Caco-2 (cell line): ENCODE measurements around the gene EEIG1. TPM values are rescaled to one million over a fixed set of nuclear protein-coding genes. Genes with fewer than 3 reads are reported as not detected.

Source experiments
- BruUV-seq: library from RNA; stranded (reverse); fragments of 400-500 nt; replicated peaks from 2 replicates; lab custom pipeline; 2021; lab: Mats Ljungman, UMichigan
- CTCF ChIA-PET: fragments of 300-600 bp; sonication (Branson Sonifier 250); formaldehyde crosslinking; loops from one replicate; lab custom pipeline; 2022; ENCODE audit warnings: antibody characterized with exemption; lab: Charles Lee
- POLR2A ChIA-PET: fragments of 300-600 bp; sonication (Branson Sonifier 250); formaldehyde crosslinking; loops from one replicate; lab custom pipeline; 2022; ENCODE audit warnings: antibody characterized with exemption; lab: Charles Lee
- DNase-seq, 2 experiments: peaks; one replicate each; pipeline versions ENCODE4 v3.0.0 to v3.0.0-alpha.2; 2020 to 2022
- H3K27me3 ChIP-seq: replicated peaks from 2 replicates; pipeline ENCODE4 v1.6.0; 2011; ENCODE audit warnings: low read length; ENCODE audit not compliant: control insufficient read depth, insufficient read depth
- H3K36me3 ChIP-seq: 2 replicates; pipeline ENCODE4 v1.5.1; 2011; ENCODE audit warnings: low read length; ENCODE audit not compliant: control insufficient read depth, insufficient read depth
- H3K4me1 ChIP-seq: fragments of 250-450 bp; sonication (Bioruptor Pico); 2 replicates; pipeline ENCODE4 v1.5.1; 2020; ENCODE audit warnings: mild to moderate bottlenecking
- H3K4me3 ChIP-seq: 2 replicates; pipeline ENCODE4 v1.5.1; 2011; ENCODE audit warnings: low read depth, mild to moderate bottlenecking, control low read depth, low read length
- H3K9me3 ChIP-seq: fragments of 250-450 bp; sonication (Bioruptor Pico); 2 replicates; pipeline ENCODE4 v1.5.1; 2020; ENCODE audit warnings: mild to moderate bottlenecking, moderate library complexity
- H3K27ac Mint-ChIP-seq: one replicate; pipeline ENCODE4 v1.8.0; 2022; ENCODE audit warnings: mixed read lengths; ENCODE audit not compliant: unreplicated experiment
- H3K27me3 Mint-ChIP-seq: one replicate; pipeline ENCODE4 v1.8.0; 2022; ENCODE audit warnings: mixed read lengths; ENCODE audit not compliant: insufficient read depth, unreplicated experiment
- H3K36me3 Mint-ChIP-seq: one replicate; pipeline ENCODE4 v1.8.0; 2022; ENCODE audit warnings: mild to moderate bottlenecking, mixed read lengths; ENCODE audit not compliant: insufficient read depth, unreplicated experiment
- H3K4me1 Mint-ChIP-seq: one replicate; pipeline ENCODE4 v1.8.0; 2022; ENCODE audit warnings: low read depth, mixed read lengths; ENCODE audit not compliant: unreplicated experiment
- H3K4me3 Mint-ChIP-seq: one replicate; pipeline ENCODE4 v1.8.0; 2022; ENCODE audit warnings: mild to moderate bottlenecking, moderate library complexity, mixed read lengths; ENCODE audit not compliant: unreplicated experiment
- H3K9me3 Mint-ChIP-seq: one replicate; pipeline ENCODE4 v1.8.0; 2022; ENCODE audit warnings: mixed read lengths; ENCODE audit not compliant: unreplicated experiment
- CTCF ChIP-seq, 2 experiments: fragments of 200-600 bp in 1 of 2; IDR thresholded peaks; 1 replicate in 1 of 2; 2 replicates in 1 of 2; pipeline versions ENCODE4 v1.5.1 to v1.8.0; 2011 to 2022; ENCODE audit warnings: antibody characterized with exemption in 1 of 2, control low read depth in 1 of 2, inconsistent platforms in 1 of 2, low read depth in 1 of 2, low read length in 1 of 2, mild to moderate bottlenecking in 1 of 2, moderate library complexity in 1 of 2; ENCODE audit not compliant: insufficient read depth in 1 of 2, severe bottlenecking in 1 of 2, unreplicated experiment in 1 of 2
- intact Hi-C: fragments of 100-400 bp; cut with micrococcal nuclease; formaldehyde crosslinking; loops from one replicate; pipeline ENCODE4 v1.10.0; 2022; ENCODE audit not compliant: unreplicated experiment
- total RNA-seq: library from RNA; stranded (reverse); gene quantifications from 2 replicates; pipeline ENCODE4 v1.2.3, GENCODE V29; 2022

EEIG1 gene
- total RNA-seq, 1 experiment from 2014 or later = 47.1 TPM

- Mint-ChIP-seq H3K27ac (no peak overlapping the region), H3K4me1 (no peaks in the 10 kb centered on the region), H3K9me3 (no peaks in the 10 kb centered on the region), H3K36me3 (peaks cover 44% of the 10 kb centered on the region), H3K4me3 (no peak overlapping the region), H3K27me3 (no peaks in the 10 kb centered on the region)
- H3K4me1 ChIP-seq = peaks cover 12% of the 10 kb centered on the region
- DNase-seq = no peak
- H3K27me3 ChIP-seq = no peaks in the 10 kb centered on the region
- TF ChIP-seq CTCF (IDR thresholded peaks at IDR 0.05; ENCODE audit: insufficient read depth in 1 of 2, low read depth in 1 of 2, low read length in 1 of 2, severe bottlenecking in 1 of 2, unreplicated experiment in 1 of 2) = no peak
- POLR2A ChIA-PET = no interaction called here
- H3K4me3 ChIP-seq = no peak overlapping the region
- CTCF ChIA-PET = no interaction called here
- H3K36me3 ChIP-seq = peaks cover 3% of the 10 kb centered on the region; the same call in 1 of the 2 replicates
- BruUV-seq = no TSS peak
- H3K9me3 ChIP-seq = no peaks in the 10 kb centered on the region
- intact Hi-C loops = no loop called here
These were observed 32.7 kb downstream of the EEIG1 start for GRCh38 chr9:127947841-127948710.

- CTCF ChIA-PET = no interaction called here
These were observed 34.1 kb downstream of the EEIG1 start for GRCh38 chr9:127946728-127947127.

GRCh38 chr9:127945942-127946341 is 34.8 kb downstream of the EEIG1 start:
- intact Hi-C loops = no loop called here
- H3K36me3 Mint-ChIP-seq = peaks cover 54% of the 10 kb centered on the region
- CTCF ChIA-PET = interaction anchor here (0.6 kb wide), 1 partner anchor 33 kb away, joined by 3 read pairs; no protein-coding TSS in a partner anchor

More at GRCh38 chr9:127946728-127947127, 34.1 kb downstream of the EEIG1 start:
- Histone ChIP-seq H3K36me3 (peaks cover 6% of the 10 kb centered on the region), H3K27me3 (no peaks in the 10 kb centered on the region), H3K4me3 (no peak overlapping the region), H3K4me1 (0 out of 2 replicates have a peak, but pooled peaks cover 3% of the 10 kb centered on the region), H3K9me3 (no peaks in the 10 kb centered on the region)
- POLR2A ChIA-PET = no interaction called here
- no TSS peak for BruUV-seq
- no peak overlapping the region for H3K27ac Mint-ChIP-seq
- intact Hi-C loops = no loop called here
- peaks cover 52% of the 10 kb centered on the region for H3K36me3 Mint-ChIP-seq
- H3K4me3 Mint-ChIP-seq = no peak overlapping the region
- no peaks in the 10 kb centered on the region for H3K9me3 Mint-ChIP-seq
- H3K27me3 Mint-ChIP-seq = no peaks in the 10 kb centered on the region
- no peak for DNase-seq
- TF ChIP-seq CTCF (IDR thresholded peaks at IDR 0.05; ENCODE audit: insufficient read depth in 1 of 2, low read depth in 1 of 2, low read length in 1 of 2, severe bottlenecking in 1 of 2, unreplicated experiment in 1 of 2) = no peak
- H3K4me1 Mint-ChIP-seq = no peaks in the 10 kb centered on the region

More at GRCh38 chr9:127945942-127946341, 34.8 kb downstream of the EEIG1 start:
- no TSS peak for BruUV-seq
- Histone ChIP-seq H3K9me3 (no peaks in the 10 kb centered on the region), H3K36me3 (peaks cover 6% of the 10 kb centered on the region), H3K4me1 (0 out of 2 replicates have a peak, but pooled peaks cover 3% of the 10 kb centered on the region), H3K27me3 (no peaks in the 10 kb centered on the region), H3K4me3 (no peak overlapping the region)
- no peak for TF ChIP-seq CTCF (IDR thresholded peaks at IDR 0.05; ENCODE audit: insufficient read depth in 1 of 2, low read depth in 1 of 2, low read length in 1 of 2, severe bottlenecking in 1 of 2, unreplicated experiment in 1 of 2)
- DNase-seq = no peak
- POLR2A ChIA-PET = no interaction called here
- no peaks in the 10 kb centered on the region for H3K9me3 Mint-ChIP-seq
- no peak overlapping the region for H3K4me3 Mint-ChIP-seq
- H3K27me3 Mint-ChIP-seq = no peaks in the 10 kb centered on the region
- H3K4me1 Mint-ChIP-seq = no peaks in the 10 kb centered on the region
- H3K27ac Mint-ChIP-seq = no peak overlapping the region
